ENCODE results near the gene SPACA6. TPM values are rescaled to one million over a fixed set of nuclear protein-coding genes. Genes with fewer than 3 reads are reported as not detected.

Gene SPACA6
- total and polyA plus RNA-seq, 2 of the 8 experiments (the other 6 are each of a cell fraction or from before 2014, with no cell fraction given): 7.1 to 7.5 TPM

- no peak overlapping the region for H2AFZ ChIP-seq (ENCODE audit: low read length)
- 0 out of 7 replicates have a peak, but pooled peaks cover 0 to 2% (median 0%) of the 10 kb centered on the region in 4 experiments for H3K4me1 ChIP-seq (replicated peaks in 1 of 4; ENCODE audit: control insufficient read depth in 3 of 4, insufficient read depth in 4 of 4, low read length in 3 of 4)
- H3K27ac ChIP-seq (ENCODE audit: low read depth, low read length): no peak overlapping the region
- H3K4ac ChIP-seq (replicated peaks; ENCODE audit: insufficient read length, low read depth, low read length): no peak overlapping the region
- H2BK20ac ChIP-seq (ENCODE audit: low read length): no peak overlapping the region
- no peak overlapping the region for H2BK120ac ChIP-seq (replicated peaks; ENCODE audit: low read depth, low read length)
- no peak overlapping the region for H2BK5ac ChIP-seq (ENCODE audit: low read depth, low read length)
- H2BK15ac ChIP-seq (ENCODE audit: low read length): no peak overlapping the region
- FAIRE-seq: no peak
- no peak overlapping the region for H2AK5ac ChIP-seq (ENCODE audit: low read depth, low read length)
- DNase-seq (ENCODE audit: low read depth in 1 of 2, low spot score in 2 of 2): no peak
- no peaks in the 10 kb centered on the region for H3K36me3 ChIP-seq (ENCODE audit: control insufficient read depth in 2 of 4, insufficient read depth in 4 of 4, low read length in 3 of 4)
- no peak overlapping the region for H3K23ac ChIP-seq (ENCODE audit: insufficient read length)
- no peak overlapping the region for H4K5ac ChIP-seq (ENCODE audit: insufficient read length, low read depth, low read length)
- 97% methylated on average over 2 of the region's 2 CpGs; no CpG with 5 or more reads in 1 of the 2 experiments for whole genome bisulfite sequencing, 2 experiments (ENCODE audit: extremely low coverage in 1 of 2, insufficient coverage in 1 of 2, insufficient read length in 1 of 2, insufficient replicate concordance in 2 of 2, low coverage in 1 of 2, low lambda C conversion rate in 2 of 2, missing lambda C conversion rate in 1 of 2)
- H2BK12ac ChIP-seq (ENCODE audit: low read depth, low read length): no peak overlapping the region
- no peaks in the 10 kb centered on the region for H3K9me3 ChIP-seq (ENCODE audit: insufficient read depth in 2 of 2, low read depth in 1 of 2, low read length in 1 of 2)
- no peak overlapping the region for H3K18ac ChIP-seq (ENCODE audit: extremely low read depth, low read length)
- no peak overlapping the region for H3K14ac ChIP-seq (ENCODE audit: insufficient read length)
- ChIA-PET CTCF (ENCODE audit: partially characterized antibody) (interaction anchor here (1.1 to 3.2 kb wide), 5 partner anchors 9 to 70 kb away, joined by 3 to 14 read pairs (median 3); no protein-coding TSS in a partner anchor), POLR2A (ENCODE audit: partially characterized antibody) (interaction anchor here (0.7 to 2.0 kb wide), 2 partner anchors 10 to 315 kb away, joined by 3 to 4 read pairs; no protein-coding TSS in a partner anchor)
- H3K27me3 ChIP-seq (replicated peaks in 1 of 4; ENCODE audit: control insufficient read depth in 3 of 4, extremely low read depth in 1 of 4, insufficient read depth in 3 of 4, low read length in 3 of 4): peaks cover 0 to 3% (median 0%) of the 10 kb centered on the region in 4 experiments; a peak in 3 of 7 replicates
- no peaks in the 10 kb centered on the region for H4K20me1 ChIP-seq (replicated peaks in 1 of 2; ENCODE audit: control insufficient read depth in 1 of 2, insufficient read depth in 2 of 2, low read length in 2 of 2)
- H3K9ac ChIP-seq (replicated peaks in 1 of 4; ENCODE audit: extremely low read depth in 1 of 4, low read depth in 3 of 4, low read length in 3 of 4): no peak overlapping the region
- no peaks in the 10 kb centered on the region for H3K79me1 ChIP-seq (ENCODE audit: low read depth, low read length)
- no peak overlapping the region for H3K56ac ChIP-seq (replicated peaks; ENCODE audit: insufficient read length, low read depth, low read length)
- no peak for TF ChIP-seq POLR2AphosphoS5 (IDR thresholded peaks at IDR 0.05; ENCODE audit: low read depth, low read length)
- no peak for TF ChIP-seq USF2 (IDR thresholded peaks at IDR 0.05; ENCODE audit: low read length)
- no peak for TF ChIP-seq KDM5A (IDR thresholded peaks at IDR 0.05; ENCODE audit: low read length)
- no peak for TF ChIP-seq BACH1 (IDR thresholded peaks at IDR 0.05; ENCODE audit: low read length)
- no peak for TF ChIP-seq ASH2L (IDR thresholded peaks at IDR 0.05; ENCODE audit: low read length)
- TF ChIP-seq CEBPB (IDR thresholded peaks at IDR 0.05; ENCODE audit: low read depth, low read length): no peak
- TF ChIP-seq RXRA (IDR thresholded peaks at IDR 0.05; ENCODE audit: insufficient read depth, low read depth, low read length): no peak
- no peak for TF ChIP-seq KDM4A (IDR thresholded peaks at IDR 0.05; ENCODE audit: low read depth, low read length, severe bottlenecking)
- no peak for TF ChIP-seq POLR2A (IDR thresholded peaks at IDR 0.05; ENCODE audit: control extremely low read depth in 1 of 2, low read depth in 2 of 2, low read length in 2 of 2)
- no peak overlapping the region for H3K4me2 ChIP-seq (ENCODE audit: insufficient read depth in 1 of 2, low read depth in 2 of 2, low read length in 2 of 2)
- no peak overlapping the region for H4K8ac ChIP-seq (ENCODE audit: extremely low read depth, insufficient read depth, low read length)
- H3K4me3 ChIP-seq (ENCODE audit: extremely low read depth in 1 of 4, insufficient read depth in 2 of 4, low read depth in 3 of 4, low read length in 4 of 4): no peak overlapping the region
- H3K79me2 ChIP-seq (ENCODE audit: control insufficient read depth in 1 of 2, insufficient read depth in 2 of 2, low read length in 2 of 2): no peaks in the 10 kb centered on the region
- no peak overlapping the region for H4K91ac ChIP-seq (replicated peaks; ENCODE audit: insufficient read length, low read length)
- H3K23me2 ChIP-seq (ENCODE audit: low read depth, low read length): no peaks in the 10 kb centered on the region
Measured at GRCh38 chr19:51710163-51710562, 17.0 kb downstream of the SPACA6 start.
